GM18519 (cell line): Measurements from ENCODE around the gene SF3A2.
"Not testable (repeated sequence)": the region's sequence is repeated elsewhere in the genome, so short reads cannot be mapped to it uniquely, and the experiment has no call there.

Experiments used
- ATAC-seq: cut with Tn5 transposase; IDR thresholded peaks from one replicate; pipeline ENCODE4 v1.9.1; 2021; ENCODE audit warnings: mild to moderate bottlenecking, moderate library complexity; ENCODE audit not compliant: unreplicated experiment, low FRiP score

SF3A2 gene, protein sequence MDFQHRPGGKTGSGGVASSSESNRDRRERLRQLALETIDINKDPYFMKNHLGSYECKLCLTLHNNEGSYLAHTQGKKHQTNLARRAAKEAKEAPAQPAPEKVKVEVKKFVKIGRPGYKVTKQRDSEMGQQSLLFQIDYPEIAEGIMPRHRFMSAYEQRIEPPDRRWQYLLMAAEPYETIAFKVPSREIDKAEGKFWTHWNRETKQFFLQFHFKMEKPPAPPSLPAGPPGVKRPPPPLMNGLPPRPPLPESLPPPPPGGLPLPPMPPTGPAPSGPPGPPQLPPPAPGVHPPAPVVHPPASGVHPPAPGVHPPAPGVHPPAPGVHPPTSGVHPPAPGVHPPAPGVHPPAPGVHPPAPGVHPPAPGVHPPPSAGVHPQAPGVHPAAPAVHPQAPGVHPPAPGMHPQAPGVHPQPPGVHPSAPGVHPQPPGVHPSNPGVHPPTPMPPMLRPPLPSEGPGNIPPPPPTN

DNA sequence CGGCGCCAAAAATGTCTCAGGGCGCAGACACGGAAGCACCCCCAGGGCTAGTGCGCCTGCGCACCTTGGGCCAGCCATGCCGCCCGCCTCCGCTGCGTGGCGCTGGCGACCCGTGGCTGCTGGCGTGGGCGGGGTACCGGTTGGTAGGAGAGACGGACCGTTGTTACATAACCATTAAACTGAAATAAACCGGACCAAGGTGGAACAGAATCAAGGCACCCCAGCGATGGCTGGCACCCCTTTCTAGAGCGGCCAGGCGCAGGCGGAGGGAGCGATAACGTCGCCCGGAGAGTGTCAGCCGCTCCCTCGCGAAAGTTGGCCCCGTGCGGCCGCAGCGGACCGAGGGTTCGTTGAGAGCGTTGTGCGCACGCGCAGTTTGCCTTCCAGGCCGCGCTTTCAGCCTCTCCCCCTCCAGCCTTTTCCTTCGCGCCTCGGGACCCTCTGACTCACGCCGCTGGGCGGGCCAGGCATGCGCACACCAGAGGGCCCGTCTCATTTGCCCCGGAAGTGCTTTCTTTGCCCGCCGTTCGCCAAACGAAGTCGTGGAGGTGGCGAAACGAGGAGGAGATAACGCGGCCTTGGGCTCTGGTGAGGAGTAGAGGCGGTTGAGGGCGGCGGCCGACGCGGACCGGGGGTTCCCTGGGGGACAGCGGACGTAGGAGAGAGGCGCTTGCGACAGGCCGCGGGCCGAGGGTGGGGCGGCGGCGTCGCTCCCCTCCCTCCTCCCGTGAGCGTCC lies at the start of gene SF3A2, which contains the start of gene PLEKHJ1:
SF3A2 (plus strand) TSS at position 511 of the 737 bp plus-strand sequence. CDS start 6,595 bp downstream, outside the sequence.
PLEKHJ1 (minus strand) TSS at position 16 of the 737 bp plus-strand sequence. CDS start 81 bp downstream, outside the sequence.
- peak; percentile 52 for ATAC-seq

DNA sequence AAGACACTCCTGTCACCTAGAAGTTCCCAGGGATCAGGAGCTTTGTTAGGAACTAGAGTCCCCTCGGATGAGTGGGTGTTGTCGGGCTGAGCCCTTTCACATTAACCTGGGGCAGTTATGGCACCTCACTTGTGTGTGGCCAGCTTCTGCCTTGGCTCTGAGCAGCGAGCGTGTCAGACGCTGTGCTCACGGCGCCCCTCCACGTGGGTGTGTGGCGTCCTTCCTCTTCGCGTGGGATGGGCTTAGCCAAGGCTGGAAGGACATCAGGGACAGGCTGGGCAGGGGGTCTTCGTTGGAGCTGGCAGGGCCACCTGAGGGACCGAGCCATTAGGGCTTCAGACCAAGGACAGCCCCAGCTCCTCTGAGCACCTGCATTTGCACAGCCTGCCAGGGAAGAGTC lies 49.5 kb upstream of the SF3A2 start:
- no peak for ATAC-seq

DNA sequence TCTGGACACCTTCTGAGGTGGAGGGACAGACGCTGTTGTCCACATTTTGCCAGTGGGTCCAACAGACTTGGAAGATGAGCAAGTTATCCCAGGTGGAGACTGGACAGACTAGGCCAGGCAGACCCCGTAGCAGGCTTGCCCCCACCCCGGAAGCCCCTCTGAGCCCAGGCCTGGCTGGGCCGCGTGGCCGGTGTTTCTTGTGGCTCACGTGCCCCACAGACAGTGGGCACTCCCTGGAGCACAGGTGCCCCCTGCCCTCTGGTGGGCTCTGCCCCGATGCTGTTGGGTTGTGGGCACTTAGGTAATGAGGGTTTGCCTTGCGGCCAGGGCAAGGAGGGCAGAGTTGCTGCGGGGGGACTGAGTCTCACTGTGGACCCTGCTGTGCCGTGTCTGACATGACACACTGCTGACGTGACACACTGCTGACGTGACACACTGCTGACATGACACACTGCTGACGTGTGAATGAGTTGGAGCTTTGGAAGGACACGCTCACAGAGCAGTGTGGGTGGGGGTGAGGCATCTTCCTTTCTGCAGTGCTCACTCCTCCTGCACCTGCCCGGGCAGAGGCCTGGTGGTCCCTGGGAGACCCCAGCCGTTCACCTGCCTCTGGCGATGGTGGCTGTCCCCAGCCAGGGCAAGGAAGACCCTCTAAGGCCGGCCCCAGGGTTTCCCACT lies 47.8 kb upstream of the SF3A2 start:
- ATAC-seq, result no peak

DNA sequence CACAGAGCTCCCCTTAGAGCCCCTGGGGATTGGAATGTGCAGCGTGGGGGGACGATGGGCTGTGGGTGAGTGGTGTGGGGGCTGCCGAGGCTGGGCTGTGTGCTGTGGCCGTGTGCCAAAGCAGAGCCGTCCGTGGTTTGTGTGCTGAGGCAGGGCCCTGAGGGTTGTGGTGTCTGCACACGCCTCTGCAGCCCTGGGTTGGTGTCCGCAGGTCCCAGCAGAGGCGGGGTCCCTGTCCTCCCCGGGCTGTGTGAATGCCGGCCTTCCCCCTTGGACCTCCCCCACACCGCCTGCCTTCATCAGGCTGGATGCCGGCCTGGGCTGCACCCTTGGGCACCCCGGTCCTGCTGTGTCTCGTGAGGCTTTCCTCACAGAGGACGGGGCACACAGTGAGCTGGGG lies 46.7 kb upstream of the SF3A2 start:
- no peak for ATAC-seq

DNA sequence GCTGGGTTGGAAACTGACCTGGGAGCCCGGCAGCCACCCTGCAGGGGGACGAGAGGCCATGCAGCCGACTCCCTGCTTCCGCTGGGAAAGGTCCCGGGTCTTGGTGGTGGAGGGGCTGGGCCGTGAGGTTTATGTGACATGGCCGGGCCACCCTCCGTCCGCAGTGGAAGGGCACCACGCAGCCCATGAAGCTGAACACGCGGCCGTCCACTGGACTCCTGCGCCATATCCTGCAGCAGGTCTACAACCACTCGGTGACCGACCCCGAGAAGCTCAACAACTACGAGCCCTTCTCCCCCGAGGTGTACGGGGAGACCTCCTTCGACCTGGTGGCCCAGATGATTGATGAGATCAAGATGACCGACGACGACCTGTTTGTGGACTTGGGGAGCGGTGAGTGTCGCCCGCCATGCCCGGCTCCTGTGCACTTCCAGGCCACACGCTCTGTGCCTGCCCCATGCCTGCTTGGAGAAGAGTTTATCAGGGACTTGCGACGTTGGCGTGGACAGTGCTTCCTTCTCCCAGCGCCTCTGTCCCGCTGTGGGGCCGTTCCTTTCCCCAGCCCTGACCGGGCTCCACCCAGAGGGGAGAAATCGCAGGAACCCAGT lies 45.7 kb upstream of the SF3A2 start:
- ATAC-seq, result no peak

DNA sequence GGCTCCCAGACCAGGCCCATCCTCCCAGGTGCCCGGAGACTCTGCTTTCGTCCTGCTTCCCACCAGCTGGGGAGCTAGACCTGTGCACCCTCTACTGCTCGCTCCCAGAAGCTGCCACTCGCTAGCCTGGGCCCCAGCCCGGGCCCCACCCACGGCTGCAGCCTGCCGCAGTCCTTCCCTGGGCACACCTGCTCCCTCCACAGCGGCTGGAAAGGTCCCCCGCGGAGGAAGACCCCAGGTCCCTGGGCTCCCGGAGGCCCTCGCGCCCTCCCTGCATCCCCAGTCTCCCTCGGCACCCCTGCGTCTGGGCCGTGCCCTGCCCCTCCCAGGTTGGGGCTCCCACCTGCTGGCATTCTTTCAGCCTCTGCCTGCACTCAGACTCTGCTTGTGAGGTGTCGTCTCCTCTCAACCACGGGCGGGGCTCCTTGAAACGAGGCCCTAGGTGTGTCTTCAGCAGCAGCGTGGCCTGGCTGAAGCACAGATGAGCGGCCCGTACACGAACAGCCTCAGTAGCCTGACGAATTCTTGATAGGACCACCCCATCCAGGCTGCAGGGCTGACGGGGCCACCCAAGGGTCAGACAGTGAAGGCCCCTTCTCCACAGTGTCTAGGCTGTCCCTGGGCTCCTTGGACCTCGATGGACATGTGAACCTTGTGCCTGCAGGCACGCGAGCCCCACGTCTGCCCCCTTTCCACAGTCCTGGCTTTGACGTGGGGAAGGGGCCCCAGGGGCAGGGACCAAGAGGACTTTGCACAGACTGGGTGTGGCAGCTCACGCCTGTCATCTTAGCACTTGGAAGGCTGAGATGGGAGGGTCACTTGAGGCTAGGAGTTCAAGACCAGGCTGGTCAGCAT lies 44.9 kb upstream of the SF3A2 start:
- ATAC-seq, result no peak

DNA sequence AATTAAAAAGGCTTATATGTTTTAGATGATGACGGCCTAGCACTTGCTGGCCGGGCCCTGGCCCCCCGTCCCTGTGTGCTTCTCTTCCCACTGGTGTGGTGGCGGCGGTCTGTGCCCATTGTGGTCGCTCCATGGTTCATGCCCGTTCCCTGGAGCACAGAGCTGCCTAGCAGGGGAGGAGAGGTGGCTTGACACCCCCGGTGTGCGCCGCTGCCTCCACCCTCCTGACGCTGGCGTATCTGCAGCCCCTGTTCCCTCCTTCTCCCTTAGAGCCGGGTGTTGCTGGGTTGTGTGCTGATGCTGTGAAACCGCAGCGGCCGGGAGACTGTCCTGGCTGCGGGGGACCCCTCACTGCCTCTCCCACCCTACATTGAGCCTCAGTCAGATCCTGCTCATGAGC lies 43.8 kb upstream of the SF3A2 start:
- ATAC-seq, result no peak

DNA sequence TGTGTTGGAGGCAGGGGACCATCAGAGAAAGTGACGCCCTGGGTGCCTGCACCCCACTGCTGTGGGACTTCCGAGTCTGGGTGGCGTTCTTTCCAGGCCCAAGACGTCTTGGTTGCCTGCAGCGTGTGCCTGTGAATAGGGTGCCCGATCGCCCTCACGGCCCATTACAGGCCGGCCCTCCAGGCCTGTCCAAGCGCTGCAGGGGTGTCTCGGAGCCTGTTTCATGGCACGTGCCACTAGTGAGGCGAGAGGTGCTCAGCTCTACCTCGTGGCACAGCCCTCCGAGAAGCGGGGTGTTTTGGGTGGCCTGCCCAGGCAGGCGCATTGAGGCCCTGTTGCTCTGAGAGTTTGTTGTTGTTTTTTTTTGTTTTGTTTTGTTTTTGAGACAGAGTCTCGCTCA lies 42.8 kb upstream of the SF3A2 start:
- ATAC-seq, result no peak

DNA sequence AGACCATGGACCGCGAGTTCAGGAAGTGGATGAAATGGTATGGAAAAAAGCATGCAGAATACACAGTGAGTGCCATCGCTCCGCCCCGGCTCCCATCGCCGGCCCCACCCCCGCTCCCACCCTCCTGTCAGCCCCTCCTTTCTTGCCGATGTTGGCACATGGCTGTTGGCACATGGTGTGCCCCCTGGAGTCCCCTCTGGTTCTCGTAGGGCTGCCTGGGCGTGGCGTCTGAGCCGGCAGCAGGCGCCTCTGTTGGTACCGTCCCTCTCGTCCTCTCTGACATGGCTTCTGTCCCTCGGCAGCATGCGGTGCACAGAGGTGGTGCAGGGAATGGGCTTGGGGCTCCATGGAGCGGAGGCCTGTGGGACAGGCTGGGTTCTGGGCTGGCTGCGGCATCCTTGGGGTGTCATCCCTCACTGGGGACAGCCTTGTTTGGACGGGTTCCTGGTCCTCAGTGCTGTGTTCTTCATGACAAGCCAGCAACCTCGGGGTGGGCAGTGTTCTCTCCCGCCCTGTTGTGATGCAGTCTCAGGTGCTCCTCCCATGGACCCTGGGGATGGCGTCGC lies 42.0 kb upstream of the SF3A2 start:
- no peak for ATAC-seq

DNA sequence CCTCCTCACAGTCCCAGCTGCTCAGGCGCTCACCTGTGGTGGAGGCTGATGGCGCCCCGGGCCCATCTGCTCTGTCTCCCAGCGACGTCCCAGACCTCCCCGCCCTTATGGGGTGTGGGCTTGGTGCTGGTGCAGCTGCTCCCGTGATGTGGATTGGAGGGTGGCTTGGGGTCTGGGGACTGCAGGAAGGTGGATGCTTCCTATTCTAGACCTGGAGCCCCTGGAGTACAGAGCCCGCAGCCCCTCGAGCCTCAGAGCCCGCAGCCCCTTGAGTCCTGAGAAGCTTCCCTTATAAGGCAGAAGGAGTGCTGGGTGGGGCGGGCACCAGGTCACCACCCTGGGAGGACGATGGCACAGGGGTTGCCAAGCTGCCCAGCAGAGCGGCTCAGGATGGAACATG lies 41.3 kb upstream of the SF3A2 start:
- ATAC-seq, result no peak

DNA sequence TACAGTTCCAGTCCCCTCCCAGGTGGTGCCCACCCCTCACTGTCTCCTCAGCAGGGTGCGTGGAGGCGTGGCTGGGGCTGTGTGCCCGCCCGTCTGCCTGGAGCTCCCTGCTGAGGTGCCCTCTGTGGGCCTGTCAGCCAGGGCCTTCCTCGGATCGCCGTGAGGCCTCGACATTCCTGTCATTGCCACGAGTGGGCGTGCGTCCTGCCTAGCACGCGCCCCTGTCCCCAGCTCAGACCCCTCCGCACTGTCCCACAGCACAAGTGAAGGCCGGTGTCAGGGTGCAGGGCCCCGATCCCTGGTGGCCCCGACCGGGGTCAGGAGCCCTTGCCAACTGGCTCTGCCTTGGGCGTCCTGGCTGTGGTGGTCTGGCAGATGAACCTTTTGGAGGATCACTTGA lies 40.7 kb upstream of the SF3A2 start:
- ATAC-seq, result no peak

DNA sequence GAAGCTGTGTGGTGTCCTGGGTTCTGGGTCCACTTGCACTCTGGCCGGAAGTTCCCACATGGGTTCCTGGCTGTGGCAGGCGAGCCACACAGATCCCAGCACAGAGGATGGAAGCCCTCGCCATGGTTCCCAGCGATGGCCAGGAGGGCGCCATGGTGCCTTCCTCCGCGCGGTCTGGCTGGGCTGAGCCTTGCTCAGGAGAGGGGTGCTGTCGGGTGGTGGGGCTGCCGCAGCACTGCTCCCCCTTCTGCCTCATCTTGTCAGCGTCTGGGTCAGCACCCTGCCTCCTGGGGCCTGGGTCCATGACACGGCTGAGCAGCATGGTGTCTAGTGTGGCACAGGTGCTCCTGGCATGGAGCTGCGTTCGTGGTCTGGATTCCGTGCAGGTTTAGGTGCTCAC lies 39.4 kb upstream of the SF3A2 start:
- no peak for ATAC-seq

DNA sequence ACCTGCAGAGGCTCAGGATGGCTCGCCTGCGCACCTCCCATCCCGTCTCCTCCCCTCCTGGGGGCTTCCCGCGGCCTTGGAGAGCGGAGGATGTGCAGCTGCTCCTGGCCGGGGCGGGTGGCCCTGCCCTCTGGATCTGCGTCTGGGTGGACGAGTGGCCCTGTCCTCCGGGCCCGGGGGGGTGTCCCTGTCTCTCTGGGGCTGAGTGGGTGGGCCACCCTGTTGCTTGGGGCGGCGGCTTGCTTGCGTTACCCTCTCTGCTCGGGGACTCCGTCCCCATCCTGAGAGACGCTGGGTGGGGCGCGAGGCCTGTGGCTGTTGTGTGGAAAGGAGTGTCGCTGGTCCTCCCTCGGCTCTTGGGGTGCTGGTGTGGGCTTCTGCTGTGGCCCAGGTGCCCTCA lies 38.3 kb upstream of the SF3A2 start:
- ATAC-seq, result no peak

DNA sequence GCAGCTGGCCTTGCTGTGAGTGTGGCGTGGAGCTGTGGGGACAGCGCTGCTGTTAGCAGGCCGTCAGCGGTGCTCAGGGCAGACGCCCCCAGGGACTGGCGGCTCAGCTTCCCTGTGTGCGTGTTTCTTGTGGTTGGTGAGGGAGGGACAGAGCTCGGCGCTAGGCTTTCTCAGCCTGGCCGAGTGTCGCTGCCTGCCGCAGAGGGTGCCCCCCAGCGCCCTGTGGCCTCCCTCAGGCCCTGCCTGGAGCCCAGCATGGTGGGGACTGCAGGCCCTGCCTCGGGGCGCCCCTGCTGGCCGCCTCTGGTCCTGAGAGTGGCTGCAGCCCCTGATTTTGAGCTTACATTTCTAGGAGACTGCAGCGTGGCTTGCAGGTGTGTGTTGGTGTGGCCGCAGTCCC lies 37.4 kb upstream of the SF3A2 start:
- no peak for ATAC-seq

DNA sequence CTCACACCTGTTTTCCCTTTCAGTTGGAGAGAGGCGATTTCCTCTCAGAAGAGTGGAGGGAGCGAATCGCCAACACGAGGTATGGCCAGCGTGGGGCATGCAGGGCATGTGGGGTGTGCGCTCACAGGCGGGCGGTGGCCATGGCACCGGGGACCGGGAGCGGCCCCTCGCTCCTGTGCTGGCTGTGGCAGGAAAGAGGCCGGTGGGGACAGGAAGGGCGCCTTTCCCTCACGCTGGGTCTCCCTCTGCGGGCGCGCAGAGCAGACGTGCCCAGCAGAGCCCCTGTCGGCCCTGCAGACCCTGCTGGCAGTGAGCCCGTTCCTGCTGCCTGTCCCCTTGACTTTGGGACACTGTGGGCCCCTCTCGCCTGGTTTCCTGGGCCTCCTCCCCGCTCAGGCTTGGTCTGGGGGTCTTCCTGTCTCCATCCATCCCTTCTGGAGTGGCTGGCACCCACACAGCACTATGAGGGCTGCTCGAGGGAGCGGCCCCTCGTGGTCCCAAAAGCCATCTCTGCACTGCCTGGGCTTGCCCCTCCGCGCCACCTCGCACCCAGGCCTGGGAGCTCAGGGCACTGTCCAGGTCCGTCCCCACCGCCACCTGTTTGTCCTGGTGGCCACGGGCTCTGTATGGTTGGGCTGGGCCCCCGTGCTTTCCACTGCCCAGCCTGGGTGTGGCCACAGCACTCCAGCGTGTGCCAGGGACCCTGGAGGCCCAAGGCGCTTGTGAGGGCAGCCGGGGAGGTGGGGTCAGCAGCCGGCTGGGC lies 36.6 kb upstream of the SF3A2 start:
- ATAC-seq, result no peak

DNA sequence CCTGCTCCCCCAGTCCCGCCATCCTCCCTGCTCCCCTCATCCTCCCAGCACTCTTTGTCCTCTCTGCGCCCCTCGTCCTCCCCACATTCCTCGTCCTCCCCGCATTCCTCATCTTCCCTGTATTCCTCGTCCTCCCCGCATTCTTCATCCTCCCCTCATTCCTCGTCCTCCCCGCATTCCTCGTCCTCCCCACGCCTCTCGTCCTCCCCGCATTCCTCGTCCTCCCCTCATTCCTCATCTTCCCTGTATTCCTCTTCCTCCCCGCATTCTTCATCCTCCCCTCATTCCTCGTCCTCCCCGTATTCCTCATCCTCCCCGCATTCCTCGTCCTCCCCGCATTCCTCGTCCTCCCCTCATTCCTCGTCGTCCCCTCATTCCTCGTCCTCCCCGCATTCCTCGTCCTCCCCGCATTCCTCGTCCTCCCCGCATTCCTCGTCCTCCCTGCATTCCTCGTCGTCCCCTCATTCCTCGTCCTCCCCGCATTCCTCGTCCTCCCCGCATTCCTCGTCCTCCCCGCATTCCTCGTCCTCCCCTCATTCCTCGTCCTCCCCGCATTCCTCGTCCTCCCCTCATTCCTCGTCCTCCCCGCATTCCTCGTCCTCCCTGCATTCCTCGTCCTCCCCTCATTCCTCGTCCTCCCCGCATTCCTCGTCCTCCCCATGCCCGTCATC lies 35.9 kb upstream of the SF3A2 start:
- ATAC-seq, result not testable (repeated sequence)

DNA sequence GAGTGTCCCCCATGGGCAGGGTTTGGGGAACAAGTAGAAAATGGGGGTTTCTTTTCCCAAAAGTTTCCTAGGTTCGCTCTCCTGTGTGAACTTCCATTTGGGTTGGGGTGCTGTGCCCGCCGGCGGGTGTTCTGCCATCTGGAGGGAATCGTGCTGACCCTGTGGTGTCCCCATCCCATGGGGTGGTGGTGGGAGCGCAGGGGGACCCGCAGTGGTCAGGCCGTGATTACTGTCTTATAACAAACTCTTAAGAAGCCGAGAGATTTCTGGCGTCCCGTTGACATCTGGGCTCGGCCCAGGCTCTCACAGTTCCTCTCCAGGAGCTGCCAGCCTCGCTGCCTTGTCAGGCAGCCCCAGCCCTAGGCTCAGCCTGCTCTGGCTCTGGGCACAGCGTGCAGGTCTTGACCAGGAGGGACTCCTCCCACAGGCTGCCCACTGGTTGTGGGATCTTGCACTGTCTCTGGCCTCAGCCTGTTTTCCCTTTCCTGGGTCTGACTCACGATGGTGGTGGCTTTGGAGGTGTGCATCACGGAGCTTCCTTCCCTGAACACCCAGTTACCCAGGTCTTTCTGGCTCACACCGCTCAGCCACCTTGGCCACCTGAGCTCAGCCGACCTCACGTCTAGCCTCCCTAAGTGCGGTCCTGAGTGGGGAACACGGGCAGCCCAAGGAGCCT lies 35.0 kb upstream of the SF3A2 start:
- ATAC-seq, result no peak

DNA sequence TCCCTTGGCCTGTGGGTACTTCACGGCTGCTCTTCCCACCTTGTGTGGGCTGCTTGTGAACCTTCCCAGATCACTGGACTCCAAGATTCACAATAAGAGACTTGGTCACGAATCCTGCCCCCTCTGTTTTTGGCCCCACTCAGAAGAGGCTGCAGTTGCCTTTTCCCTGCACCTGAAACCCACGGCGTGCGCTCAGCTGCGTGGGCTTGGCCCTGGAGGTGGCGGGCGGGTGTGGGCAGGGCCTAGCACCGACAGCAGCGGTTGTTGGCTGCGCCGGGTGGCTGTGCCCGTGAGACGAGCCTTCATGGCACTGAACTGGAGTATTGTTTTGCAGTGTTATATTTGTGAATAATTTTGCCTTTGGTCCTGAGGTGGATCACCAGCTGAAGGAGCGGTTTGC lies 34.3 kb upstream of the SF3A2 start:
- no peak for ATAC-seq
